HG02981 (cell line): ENCODE measurements around the gene WFDC5.
"Not testable (repeated sequence)": the region's sequence is repeated elsewhere in the genome, so short reads cannot be mapped to it uniquely, and the experiment has no call there.

Source experiments
- ATAC-seq: cut with Tn5 transposase; IDR thresholded peaks from one replicate; pipeline ENCODE4 v1.9.1; 2021; ENCODE audit warnings: mild to moderate bottlenecking, moderate library complexity; ENCODE audit not compliant: unreplicated experiment

WFDC5 gene

GRCh38 chr20:45114465-45115385 lies at the start of gene WFDC5:
TSS of gene WFDC5 (minus strand) at chr20:45115174. CDS start at chr20:45115083, 91 bp downstream.
- ATAC-seq: no peak

GRCh38 chr20:45163083-45163803 lies 48.3 kb upstream of the WFDC5 start:
- ATAC-seq: no peak

DNA sequence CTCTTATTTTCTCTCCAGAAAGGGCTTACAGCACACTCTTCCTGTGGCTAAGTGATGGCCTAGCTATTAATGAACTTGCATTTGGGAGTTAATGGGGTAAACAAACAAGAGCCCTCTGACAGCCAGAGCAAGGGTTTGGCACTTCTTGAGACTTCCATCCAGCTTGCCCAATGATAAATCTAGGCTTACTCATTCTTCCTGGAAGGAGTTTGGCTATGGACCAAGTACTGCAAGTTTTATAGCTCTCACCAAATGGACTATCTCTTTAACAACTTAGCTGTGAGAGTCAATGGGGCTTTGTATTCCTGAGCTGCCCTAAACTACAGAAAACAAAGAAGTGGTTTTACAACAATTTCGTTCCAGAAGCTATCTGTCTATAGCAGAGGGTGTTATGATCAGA lies 43.0 kb upstream of the WFDC5 start:
- no peak for ATAC-seq

GRCh38 chr20:45156713-45157112 lies 41.7 kb upstream of the WFDC5 start:
- no peak for ATAC-seq

DNA sequence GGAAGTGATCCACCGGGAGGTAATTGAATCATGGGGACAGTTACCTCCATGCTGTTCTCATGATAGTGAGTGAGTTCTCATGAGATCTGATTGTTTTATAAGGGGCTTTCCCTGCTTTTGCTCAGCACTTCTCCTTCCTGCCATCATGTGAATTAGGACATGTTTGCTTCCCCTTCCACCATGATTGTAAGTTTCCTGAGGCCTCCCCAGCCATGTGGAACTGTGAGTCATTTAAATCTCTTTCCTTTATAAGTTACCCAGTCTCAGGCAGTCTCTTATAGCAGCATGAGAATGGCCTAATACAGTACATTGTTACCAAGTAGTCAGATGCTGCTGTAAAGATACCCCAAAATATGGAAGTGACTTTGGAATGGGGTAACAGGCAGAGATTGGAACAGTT lies 39.8 kb upstream of the WFDC5 start:
- not testable (repeated sequence) for ATAC-seq

DNA sequence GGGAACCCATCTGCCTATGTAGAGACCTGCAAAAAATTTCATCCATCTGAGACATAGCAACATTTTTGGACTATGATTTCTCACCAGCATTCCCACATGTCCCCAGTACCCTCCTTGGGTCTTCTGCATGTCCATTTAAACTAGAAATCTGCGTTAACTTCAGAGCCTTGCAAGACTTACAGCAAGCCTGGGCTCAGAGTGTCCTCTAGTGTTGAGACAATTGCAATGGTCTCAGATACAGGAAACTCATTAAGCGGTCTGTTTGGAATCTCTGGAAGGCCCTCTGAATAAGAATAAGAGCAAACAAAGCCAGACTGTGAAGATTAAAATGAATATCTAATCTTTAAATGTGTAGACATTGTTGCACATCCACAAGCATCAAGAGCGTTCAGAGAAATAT lies 39.2 kb upstream of the WFDC5 start:
- no peak for ATAC-seq

GRCh38 chr20:45153752-45154151 lies 38.8 kb upstream of the WFDC5 start:
- no peak for ATAC-seq

- ATAC-seq: no peak
Observed at GRCh38 chr20:45153147-45153546, 38.2 kb upstream of the WFDC5 start.

- no peak for ATAC-seq
Observed at GRCh38 chr20:45152405-45152804, 37.4 kb upstream of the WFDC5 start.

DNA sequence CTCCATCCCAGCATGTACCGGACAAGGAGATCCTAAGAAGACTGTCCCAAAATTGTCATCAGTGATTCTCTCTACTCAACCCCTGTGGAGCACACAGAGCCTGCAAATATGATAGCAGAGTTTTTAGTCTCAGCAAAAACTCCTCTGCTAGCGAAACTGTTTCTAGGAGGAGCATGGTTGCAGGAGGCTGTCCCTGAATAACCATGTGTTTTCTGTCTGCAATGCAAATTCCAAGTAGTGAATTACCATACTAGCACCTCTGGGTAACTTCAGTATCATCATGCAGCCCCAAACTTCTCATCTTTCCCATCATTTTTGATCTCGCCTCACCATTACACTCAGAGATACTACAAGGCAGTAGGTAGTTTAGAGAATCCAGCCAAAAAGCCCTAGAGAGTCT lies 34.1 kb upstream of the WFDC5 start:
- no peak for ATAC-seq

GRCh38 chr20:45140836-45141235 lies 25.9 kb upstream of the WFDC5 start:
- no peak for ATAC-seq

- ATAC-seq: not testable (repeated sequence)
Observed at GRCh38 chr20:45139733-45140375, 24.9 kb upstream of the WFDC5 start.

- ATAC-seq: no peak
Observed at GRCh38 chr20:45138561-45139300, 23.8 kb upstream of the WFDC5 start.

- no peak for ATAC-seq
Observed at GRCh38 chr20:45136911-45137310, 21.9 kb upstream of the WFDC5 start.

GRCh38 chr20:45128099-45128498 lies 13.1 kb upstream of the WFDC5 start:
- no peak for ATAC-seq

DNA sequence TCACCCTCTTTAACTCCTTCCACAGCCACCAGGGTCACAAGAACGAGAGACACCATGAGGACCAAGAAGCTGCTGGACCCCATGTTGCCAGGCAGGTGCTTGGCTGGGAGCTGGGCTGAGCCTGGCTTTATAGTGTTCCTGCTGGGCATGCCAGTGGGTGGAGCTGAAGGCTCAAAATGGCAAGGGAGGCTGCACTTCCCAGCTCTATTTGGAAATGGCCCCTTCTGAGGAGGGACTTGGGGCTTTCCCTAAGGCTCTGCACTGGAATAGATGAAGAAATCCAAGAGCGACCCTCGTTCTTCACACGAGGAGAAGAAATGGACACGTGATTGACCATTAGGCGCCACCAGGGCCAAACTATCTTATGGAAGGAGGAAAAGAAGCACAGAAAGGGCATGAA lies 9.4 kb upstream of the WFDC5 start, which contains the start of gene WFDC12:
TSS of gene WFDC12 (minus strand) at position 101 of the 400 bp plus-strand sequence. CDS start at position 83, 18 bp downstream.
- ATAC-seq: no peak

DNA sequence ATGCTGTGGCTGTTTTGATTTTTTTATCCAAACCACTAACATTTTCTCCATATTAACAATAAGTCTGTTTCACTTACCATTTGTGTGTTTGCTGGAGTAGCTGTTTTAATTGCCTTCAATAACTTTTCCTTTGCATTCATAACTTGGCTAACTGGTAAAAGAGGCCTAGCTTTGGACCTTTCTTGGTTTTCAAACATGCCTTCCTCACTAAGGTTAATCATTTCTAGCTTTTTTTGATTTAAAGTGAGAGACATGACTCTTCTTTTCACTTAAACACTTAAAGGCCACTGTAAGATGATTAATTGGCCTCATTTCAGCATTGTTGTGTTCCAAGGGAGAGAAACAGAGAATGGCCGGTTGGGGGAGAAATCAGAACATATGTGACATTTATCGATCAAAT lies 6.4 kb upstream of the WFDC5 start:
- no peak for ATAC-seq

GRCh38 chr20:45119556-45120266 lies 4.7 kb upstream of the WFDC5 start:
- no peak for ATAC-seq

DNA sequence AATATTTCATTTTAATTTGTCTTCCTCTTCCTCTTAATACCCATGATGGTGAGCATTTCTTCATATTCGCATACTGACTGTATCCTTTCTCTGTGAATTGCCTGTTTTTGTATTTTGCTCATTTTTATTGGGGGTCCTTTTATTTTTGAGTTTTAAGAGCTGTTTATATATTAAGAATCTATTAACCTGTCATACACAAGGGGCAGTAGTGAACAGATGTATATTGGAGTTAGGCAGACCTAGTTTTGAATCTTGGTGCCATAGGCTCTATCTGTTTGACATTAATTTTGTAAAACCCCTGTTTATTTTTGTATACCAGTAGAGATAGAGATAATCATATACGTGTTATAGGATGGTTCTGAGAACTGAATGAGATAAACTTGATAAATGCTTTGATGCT lies 3.1 kb upstream of the WFDC5 start:
- ATAC-seq: no peak

DNA sequence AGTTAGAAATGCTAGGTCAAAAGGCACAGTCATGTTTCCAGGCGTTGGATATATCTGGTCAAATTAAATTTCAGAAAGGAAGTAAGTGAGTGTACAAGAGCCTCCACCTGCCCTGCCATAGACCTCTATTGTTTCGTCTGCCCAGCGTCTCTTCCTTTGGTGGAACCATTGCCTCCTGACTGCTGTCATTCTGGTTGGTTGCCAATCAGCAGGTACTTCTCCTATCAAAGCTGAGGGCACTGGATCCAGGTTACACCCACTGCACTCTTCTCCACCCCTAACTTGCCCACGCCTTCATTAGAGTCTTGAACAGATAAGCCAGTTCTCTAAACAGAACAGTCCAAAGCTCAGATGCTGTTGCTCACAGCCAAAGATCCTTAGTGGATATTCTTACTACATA lies 2.6 kb upstream of the WFDC5 start:
- ATAC-seq: no peak
